Islet precursor cell (in vitro differentiated cells): Measurements from ENCODE around the gene WARS2.
A peak's percentile ranks its signal among the peaks of the same experiment; 100 is the strongest.

ENCODE experiments used
- DNase-seq: peaks from one replicate; pipeline ENCODE4 v3.0.0-alpha.2; 2018

WARS2 gene

GRCh38 chr1:119012383-119012782, 128.1 kb downstream of the WARS2 start:
- DNase-seq = peak; percentile 67

DNA sequence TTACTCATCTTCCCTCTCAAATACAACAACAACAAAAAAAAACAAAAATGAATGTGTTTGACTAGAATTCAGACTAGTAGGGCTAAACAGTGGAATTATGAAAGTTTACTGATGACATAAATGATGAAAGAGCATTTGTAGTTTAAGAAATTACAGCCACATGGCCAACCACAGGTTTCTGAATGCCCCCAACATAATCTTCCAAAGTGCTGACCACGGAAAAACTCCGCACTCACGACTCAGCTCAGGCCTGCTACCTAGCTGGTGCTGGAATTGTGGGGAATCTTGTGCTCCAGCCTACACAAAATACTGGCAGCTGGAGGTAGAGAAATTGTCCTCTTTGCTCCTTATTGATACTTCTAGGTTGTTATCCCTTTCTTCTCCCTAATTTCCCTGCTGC, 128.7 kb downstream of the WARS2 start:
- DNase-seq = no peak

DNA sequence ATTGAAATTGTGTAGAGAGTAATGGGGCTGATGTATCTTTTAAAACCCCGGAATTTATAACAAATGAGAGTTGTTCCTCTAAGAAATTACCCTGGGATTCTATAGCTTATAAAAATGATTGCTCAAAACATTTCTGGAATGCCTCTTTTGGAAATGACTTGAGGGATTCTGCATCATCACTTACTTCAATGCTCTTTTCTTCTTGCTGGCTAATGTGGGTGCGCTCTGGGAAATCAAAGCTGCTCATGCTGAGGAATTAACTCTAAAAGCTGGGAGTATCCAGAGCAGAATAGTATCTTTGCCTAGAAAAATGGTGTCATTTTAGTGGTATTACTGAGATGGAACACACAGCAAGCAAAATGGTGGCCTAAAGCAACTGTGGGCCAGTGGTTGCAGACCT, 129.3 kb downstream of the WARS2 start:
- DNase-seq = no peak

DNA sequence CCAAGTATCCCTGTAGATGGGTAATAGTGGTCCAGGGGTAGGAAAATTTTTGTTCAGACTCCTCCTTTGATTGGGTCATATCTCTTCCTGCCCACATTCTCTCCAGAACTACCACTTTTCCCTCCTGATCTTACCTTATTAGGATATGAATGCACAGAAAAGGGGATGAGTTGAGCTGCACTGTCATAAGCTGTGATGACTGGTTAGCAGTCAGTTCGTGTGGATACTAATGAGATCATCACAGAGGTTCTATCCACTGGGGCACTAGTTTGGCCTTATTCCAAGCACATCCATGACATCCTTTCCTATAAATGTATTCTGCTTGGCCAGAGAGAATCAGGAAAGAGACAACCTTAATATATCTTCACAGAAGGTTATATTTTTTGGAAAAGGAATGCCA, 130.3 kb downstream of the WARS2 start:
- no peak for DNase-seq

GRCh38 chr1:119009312-119009655, 131.2 kb downstream of the WARS2 start:
- no peak for DNase-seq

DNA sequence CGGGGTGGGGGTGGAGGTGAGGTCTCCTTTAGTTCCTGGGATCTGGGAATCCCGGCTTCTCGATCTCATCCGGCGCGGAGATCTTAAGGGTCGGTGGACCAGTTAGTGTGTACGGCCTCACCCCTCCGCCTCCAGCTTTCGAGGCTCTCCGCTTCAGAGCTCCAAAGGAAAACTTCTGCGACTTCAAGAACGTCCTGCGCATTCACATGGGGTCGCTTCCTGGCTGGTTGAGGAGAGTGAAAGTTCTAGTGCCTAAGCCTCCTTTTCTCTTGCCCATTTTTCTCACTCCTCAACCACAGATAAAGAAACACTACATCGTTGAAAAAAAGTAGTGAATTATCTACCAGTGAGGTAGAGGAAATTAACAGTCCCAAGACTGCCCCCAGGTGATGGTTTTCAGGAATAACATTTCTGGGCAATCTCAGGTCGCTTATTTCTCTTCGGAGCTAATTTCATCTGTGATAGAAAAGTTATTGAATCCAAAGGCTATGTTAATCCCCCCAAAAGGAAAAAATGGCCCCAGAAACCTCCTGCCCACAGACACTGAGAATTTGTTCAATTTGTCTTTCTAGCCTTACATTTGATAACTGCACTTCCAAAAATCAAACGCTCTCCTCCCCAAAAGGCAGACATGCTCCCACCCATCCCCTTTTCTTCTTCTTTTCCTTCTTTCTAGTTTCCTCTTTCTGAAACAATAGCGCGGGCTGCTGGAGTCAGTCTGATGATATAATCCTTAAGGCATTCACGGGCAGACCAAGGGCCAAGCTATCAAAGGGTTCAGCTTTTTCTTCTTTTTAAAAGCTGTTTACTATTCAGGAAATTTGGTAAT, 131.8 kb downstream of the WARS2 start:
- no peak for DNase-seq

DNA sequence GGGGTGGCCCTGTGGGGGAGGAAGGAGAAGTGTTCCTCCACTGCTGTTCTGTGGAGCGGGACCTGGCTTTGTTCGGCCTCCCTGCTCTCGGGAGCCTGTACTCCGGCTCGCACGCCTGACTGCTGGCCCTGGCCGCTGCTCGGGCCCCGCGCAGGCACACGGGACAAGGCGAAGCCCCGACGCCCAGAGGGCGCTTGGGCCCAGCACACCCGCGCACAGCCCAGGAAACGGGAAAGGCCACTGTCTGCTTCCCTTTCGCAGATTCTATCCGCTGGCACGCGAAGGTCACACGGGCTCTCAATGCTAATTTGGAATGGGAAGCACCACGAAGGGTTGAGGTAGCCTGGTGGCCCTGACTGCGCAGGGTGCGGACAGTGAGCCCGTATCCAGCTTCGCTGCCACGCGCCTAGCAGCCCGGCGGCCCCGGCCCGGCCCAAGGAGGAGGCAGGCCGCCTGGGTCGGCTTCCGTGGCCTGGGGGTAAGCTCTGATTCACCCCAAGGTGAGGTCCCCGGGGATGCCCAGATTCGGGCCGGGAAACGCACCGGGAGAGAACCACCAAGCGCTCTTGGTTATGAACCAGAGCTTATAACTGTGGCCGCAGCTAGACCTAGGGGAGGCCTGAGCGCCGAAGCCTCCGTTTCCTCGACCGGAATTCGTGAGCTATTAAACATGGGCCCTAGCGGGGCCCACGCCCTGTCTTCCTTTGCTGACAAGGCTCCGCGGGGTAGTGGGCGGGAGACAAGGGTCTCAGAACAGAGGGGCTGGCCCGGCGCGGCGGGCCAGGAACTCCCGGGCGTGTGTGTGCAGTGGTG, 132.6 kb downstream of the WARS2 start:
- DNase-seq = no peak

- DNase-seq = no peak
These were observed 133.1 kb downstream of the WARS2 start for GRCh38 chr1:119007339-119007669.

- no peak for DNase-seq
These were observed 133.8 kb downstream of the WARS2 start for GRCh38 chr1:119006406-119007279.

DNA sequence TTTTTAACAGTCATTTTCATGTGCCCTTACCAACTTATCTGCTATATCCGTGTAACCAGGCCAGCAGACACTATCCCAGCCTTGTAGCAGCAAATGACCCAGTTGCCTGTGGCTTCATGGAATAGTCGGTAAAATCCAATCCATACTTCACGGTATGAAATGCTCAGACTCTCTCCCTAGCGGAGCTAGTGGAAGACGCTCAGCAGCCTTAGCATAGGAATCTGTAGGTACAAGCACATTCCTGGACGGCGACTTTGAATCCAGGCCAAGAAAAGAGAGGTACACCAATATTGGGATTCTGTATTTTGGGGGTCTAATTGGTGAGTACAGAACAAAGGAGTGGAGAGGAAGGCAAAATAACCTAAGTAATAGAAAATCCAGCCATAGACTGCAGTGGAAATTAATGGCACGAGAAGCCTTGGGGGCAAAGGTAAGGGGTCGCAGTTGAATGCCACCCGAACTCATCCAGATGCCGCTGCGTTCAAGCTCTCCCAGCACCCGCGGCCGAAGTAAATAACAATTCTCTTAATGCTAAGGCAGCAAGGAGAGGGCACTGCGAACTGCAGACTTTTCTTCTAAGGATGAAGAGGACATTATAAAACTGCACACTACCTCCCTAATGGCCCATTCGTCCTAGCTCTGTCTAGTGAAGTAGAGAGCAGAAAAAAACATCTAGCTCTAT, 134.6 kb downstream of the WARS2 start:
- no peak for DNase-seq

DNA sequence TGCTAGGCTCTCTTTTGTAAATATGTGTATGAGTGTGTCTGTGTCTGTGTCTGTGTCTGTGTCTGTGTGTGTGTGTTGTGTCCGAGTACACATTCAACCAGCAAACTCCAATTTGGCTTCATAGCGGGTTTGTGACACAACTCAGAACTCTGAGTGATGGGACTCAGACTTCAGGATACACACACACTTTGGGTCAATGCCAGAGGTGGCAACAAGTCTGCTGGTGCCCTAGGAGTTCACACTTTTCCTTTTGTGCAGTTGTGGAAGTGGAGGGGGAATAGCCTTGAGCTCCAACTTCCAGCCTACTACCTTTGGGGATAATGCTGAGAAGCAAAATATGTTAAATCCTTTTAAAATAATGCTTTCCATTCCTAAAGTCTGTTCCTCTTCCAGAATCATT, 135.7 kb downstream of the WARS2 start:
- DNase-seq = no peak

DNA sequence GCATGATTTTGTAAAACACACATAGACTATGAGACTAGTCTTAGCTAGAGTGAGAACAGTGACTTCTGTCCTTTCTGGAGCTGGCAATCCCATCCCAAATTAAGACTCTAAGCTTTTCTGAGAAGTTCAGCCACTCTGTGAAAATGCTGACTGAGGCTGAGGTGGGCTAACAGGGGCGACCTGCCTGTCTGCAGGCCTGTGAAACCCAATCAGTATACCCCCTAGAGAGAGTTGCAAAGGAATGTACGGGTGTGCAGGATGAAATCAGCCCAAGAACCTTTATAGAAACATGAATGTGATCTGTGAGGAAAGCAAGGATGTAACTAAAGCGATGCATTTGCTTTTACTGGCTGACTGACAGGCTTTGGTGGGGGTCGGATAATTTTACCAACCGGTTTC, 136.3 kb downstream of the WARS2 start:
- DNase-seq = no peak

- no peak for DNase-seq
These were observed 136.9 kb downstream of the WARS2 start for GRCh38 chr1:119003413-119004128.

- DNase-seq = peak; percentile 75
These were observed 138.3 kb downstream of the WARS2 start for GRCh38 chr1:119002028-119002686.

GRCh38 chr1:119001181-119002027, 139.0 kb downstream of the WARS2 start:
- DNase-seq = peak; percentile 54

DNA sequence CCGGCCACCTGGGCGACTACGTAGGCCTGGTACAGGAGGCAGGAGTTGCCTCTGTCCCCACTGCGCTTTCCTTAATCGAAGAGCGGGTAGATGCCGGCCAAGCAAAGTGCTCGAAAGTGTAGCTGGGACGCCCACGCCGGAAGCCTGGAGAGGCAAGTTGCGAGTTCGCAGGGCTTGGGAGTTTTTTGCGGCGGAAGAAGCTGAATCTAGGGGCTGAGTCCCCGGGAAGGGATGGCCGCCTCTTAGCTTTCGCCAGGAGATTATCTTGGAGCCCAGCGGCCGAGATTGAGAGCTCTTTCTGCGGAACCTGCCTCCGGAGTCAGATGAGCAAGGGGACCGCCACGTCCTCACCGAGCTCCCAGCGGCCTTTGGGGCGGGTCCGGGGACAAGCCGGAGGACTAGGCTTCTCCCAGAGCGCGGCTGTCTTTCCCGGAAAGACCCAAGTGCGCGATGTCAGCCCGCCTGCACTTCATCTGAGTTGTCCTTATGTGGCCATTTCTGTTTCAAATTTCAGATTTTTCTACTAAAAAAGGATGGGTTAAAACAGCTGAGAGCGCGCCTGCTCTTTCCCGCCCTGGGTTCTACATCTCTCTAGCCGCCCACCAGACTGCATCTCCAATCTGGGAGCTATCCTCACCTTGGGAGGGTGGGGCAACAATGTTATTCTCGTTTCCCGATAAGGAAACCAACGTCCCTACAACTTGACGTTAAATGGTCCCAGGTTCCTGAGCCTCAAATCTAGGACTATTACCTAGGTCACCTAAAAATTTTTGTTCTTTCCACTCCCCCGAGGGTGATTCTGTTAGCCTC, 139.9 kb downstream of the WARS2 start:
- peak; percentile 58 for DNase-seq

DNA sequence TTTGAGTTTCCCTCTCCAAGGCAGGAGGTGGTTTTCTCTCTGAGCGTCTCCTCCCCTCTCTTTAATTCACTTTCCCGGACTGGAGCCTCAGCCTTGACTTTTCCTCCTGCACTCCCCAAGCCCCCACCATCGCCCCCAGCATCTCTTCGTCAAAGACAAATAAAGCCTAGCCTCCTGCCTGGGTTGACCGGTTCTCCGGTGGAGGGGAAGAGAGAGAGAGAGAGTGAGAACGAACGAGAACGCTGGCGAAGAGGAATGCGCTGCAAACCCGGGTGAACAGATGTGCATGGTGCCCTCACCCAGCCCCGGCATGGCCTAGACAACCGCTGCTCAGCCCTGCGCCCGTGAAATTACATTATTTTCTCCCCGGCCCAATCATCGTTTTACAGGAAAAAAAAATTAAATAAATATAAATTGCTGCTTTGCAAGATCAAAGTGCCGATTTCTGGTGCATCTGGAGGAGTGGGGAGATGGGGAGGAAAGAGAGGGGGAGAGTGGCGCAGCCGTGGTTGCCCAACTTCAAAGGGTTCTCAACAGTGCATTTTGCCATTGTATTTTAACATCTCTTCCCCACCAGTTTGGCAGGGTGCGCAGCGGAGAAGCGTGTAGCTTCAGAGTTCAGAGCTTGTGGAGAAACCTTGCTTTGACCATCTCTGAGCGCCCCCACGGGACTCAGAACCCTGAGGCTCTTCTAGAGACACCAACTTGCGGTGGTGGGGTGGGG, 140.9 kb downstream of the WARS2 start:
- no peak for DNase-seq

DNA sequence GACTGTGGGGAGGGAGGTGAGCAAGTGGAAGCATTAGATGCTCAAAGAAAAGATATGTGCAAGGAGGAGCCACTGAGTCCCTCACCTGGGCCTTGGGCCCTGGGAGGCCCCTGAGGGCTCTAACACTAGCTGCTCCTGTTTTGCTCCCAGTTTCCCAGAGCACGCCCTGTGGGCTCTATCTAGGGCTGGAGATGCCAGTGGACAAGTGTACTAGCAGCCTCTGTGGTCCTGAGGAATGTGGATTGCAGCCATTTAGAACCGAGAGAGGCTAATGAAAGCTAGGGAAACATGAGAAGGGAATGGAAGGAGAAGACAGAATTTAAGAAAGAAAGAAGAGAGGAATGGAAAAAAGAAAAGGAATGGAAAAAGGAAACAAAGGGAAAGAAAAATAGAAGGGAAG, 142.3 kb downstream of the WARS2 start:
- DNase-seq = peak; percentile 80

DNA sequence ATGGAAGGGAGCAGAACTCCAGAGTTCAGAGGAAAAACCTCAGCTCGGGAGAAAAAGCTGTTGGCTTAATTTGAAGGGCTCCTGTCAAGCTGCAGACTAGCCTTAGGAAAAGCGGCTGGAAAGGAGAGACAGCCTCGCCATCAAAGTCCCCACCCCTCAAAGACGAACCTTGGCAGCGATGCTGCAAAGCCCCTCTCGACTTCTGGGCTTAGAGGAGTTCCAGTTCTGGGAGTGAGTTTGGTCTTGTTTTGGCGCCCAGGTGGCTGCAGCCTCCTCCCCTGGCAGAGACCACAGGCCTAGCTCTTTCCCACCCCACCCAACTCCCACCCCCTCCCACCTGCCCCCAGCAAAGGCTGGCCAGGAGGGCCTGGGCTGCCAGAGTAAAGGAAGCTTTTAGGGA, 143.2 kb downstream of the WARS2 start:
- DNase-seq = no peak
